ENCODE data around the gene PROC.
"Not testable (repeated sequence)": the region's sequence is repeated elsewhere in the genome, so short reads cannot be mapped to it uniquely, and the experiment has no call there.

Gene PROC

DNA sequence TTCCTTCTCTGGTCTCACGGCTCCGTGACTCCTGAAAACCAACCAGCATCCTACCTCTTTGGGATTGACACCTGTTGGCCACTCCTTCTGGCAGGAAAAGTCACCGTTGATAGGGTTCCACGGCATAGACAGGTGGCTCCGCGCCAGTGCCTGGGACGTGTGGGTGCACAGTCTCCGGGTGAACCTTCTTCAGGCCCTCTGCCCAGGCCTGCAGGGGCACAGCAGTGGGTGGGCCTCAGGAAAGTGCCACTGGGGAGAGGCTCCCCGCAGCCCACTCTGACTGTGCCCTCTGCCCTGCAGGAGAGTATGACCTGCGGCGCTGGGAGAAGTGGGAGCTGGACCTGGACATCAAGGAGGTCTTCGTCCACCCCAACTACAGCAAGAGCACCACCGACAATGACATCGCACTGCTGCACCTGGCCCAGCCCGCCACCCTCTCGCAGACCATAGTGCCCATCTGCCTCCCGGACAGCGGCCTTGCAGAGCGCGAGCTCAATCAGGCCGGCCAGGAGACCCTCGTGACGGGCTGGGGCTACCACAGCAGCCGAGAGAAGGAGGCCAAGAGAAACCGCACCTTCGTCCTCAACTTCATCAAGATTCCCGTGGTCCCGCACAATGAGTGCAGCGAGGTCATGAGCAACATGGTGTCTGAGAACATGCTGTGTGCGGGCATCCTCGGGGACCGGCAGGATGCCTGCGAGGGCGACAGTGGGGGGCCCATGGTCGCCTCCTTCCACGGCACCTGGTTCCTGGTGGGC lies 10.0 kb downstream of the PROC start:
- DNase-seq (ENCODE audit: low read depth): no peak

DNA sequence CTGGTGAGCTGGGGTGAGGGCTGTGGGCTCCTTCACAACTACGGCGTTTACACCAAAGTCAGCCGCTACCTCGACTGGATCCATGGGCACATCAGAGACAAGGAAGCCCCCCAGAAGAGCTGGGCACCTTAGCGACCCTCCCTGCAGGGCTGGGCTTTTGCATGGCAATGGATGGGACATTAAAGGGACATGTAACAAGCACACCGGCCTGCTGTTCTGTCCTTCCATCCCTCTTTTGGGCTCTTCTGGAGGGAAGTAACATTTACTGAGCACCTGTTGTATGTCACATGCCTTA lies 10.5 kb downstream of the PROC start:
- no peak for DNase-seq (ENCODE audit: low read depth)

DNA sequence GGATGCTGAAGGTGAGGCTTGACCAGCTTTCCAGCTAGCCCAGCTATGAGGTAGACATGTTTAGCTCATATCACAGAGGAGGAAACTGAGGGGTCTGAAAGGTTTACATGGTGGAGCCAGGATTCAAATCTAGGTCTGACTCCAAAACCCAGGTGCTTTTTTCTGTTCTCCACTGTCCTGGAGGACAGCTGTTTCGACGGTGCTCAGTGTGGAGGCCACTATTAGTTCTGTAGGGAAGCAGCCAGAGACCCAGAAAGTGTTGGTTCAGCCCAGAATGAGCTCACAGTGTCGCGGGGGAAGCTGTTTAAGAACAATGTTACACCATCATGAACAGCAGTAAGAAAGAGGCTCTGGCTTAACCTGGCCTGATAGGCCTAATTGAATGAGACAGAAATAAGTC lies 11.1 kb downstream of the PROC start:
- DNase-seq (ENCODE audit: low read depth): no peak

GRCh38 chr2:127429844-127430425 lies 11.7 kb downstream of the PROC start:
- DNase-seq (ENCODE audit: low read depth): no peak

DNA sequence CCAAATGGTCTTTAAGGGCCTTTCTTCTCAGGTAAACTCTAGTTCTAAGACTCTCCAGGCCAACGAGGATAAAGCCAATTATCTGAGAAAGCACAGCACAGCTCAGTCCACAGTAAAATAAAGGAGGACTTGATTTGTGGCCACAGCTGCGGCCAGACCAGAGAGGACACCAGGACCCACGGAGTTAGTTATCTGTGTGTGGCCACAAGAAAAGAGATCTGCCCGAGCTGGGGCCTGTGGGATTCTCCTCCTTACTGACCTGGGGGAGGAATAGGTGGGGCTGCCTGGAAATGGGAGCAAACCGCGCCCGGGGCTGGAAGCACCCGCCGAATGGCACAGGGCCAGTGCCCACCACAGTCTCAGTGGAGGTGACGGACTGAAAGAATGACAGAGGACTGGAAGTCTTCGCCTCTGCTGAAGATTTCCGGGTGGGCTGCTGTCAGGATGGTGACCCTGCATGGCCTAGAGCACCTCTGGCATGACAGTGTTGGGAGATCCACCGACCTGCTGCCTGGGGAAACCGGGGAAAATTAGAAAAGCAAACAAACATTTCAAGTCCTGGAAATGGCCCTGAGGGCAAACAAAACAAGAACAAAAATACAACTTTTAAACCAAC lies 13.3 kb downstream of the PROC start:
- DNase-seq (ENCODE audit: low read depth): no peak

DNA sequence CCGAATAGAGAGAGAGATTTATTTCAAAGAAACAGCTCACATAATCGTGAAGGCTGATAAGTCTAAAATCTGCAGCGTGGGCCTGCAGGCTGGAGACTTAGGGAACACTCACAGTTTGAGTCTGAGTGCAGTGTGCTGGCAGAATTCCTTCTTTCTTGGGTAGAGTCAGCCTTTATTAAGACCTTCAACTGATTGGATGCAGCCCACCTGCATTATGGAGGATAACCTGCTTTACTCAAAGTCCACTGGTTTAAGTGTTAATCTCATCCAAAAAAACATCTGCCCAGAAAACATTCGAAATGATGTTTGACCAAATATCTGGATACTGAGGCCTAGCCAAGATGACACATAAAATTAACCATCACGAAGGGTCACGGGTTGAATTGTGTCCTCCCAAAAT lies 16.3 kb downstream of the PROC start:
- DNase-seq (ENCODE audit: low read depth): no peak

DNA sequence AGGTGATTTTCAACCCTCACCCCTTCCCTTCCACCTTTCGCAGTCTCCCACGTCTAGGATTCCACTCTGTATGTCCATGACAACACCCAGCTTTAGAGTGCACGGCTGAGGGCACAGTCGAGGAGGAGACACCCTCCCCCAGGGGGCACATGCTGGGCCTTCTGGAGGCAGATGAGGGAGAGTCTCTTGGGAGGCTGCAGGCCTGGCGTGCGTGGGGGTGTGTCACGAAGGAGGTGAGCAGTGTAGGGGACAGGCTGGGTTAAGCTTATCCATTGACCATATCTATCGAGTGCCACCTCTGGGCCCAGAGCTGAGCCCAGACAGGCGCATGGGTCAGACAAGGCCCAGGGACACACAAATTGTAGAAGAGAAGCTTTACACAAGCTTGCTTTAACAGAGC lies 18.8 kb downstream of the PROC start:
- no peak for DNase-seq (ENCODE audit: low read depth)

- DNase-seq (ENCODE audit: low read depth): no peak
These were observed 19.8 kb downstream of the PROC start for GRCh38 chr2:127437781-127438726.

- DNase-seq (ENCODE audit: low read depth): no peak
These were observed 21.1 kb downstream of the PROC start for GRCh38 chr2:127439343-127439742.

- DNase-seq (ENCODE audit: low read depth): no peak
These were observed 30.3 kb downstream of the PROC start for GRCh38 chr2:127448526-127448925.

GRCh38 chr2:127449414-127449813 lies 31.2 kb downstream of the PROC start:
- no peak for DNase-seq (ENCODE audit: low read depth)

GRCh38 chr2:127449898-127450297 lies 31.7 kb downstream of the PROC start:
- DNase-seq (ENCODE audit: low read depth): no peak

- no peak for DNase-seq (ENCODE audit: low read depth)
These were observed 33.8 kb downstream of the PROC start for GRCh38 chr2:127451981-127452380.

GRCh38 chr2:127452423-127452822 lies 34.2 kb downstream of the PROC start:
- DNase-seq (ENCODE audit: low read depth): not testable (repeated sequence)

DNA sequence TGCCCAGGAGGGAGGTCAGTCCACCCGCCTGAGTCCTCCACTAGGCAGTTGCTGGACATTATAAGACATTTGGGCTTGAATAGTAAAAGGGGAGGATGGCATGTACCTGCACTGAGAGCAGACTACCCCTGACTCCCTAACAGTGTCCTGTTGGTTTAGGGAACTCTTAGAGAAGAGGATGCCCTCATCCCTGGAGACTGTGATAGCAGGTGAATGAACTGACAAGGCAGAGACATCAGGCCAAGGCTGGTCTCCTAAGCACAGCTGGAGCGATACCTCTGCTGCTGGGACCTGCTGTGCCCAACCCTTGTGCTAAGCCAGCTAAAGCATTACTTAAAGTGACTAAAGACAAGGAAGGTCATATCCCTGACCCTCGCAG lies 34.8 kb downstream of the PROC start:
- no peak for DNase-seq (ENCODE audit: low read depth)

- no peak for DNase-seq (ENCODE audit: low read depth)
These were observed 35.4 kb downstream of the PROC start for GRCh38 chr2:127453392-127454171.

- no peak for DNase-seq (ENCODE audit: low read depth)
These were observed 36.7 kb downstream of the PROC start for GRCh38 chr2:127454595-127455565.

DNA sequence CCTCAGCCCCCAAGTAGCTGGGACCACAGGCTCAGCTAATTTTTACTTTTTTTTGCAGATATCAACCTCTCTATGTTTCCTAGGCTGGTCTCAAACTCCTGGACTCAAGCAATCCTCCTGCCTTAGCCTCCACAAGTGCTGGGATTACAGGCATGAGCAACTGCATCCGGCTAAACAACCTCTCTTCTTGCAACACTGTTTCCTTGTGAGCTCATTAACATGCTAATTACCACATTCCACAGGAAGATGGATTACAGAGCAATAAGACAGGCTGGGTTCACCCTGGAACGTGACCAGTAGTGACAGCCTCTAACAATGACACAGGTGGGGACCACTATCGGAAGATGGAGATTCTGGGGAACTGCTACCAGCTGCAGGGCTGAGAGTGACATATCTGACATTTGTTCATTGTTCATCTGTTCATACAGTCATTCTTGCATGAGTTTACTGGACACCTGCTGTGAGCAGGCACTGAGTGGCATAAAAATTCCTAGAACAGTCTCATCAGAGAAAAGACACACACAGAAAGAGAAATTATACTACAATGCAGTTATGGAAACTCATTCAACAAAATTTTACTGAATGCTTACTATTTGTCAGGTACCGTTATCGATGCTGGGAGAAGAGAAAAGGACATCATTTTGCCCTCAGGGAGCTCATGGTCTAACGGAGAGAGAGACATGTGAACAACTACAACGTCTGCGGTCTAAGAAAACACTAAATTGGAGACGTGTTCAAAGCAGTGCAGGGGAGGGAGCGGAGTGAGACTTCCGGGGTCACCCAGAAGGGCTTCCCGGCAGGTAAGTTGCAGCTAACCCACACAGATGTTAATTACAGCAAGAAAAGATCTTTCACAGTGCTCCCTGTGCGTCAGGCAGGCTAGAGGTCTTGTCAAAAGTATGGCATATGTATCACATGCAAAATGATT lies 37.6 kb downstream of the PROC start:
- no peak for DNase-seq (ENCODE audit: low read depth)

DNA sequence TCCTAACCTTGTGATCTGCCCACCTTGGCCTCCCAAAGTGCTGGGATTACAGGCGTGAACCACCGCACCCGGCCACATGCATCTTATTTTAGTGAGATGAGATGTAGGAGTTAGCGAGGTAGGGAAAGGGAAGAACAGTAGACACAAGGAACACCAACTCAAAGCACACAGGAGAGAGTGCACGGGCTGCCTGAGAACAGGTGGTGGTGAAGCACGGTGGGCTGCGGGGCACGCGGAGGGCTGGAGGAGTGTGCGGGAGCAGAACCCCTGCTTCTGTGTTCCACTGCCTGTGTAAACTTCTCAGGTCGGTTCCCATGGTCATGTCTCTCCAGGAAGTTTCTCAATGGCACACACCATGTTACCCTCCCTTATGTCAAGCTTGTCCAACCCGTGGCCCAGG lies 38.7 kb downstream of the PROC start:
- DNase-seq (ENCODE audit: low read depth): no peak

- DNase-seq (ENCODE audit: low read depth): no peak
These were observed 44.2 kb downstream of the PROC start for GRCh38 chr2:127462461-127462860.
